CD14-positive monocyte (primary cell): Measurements from ENCODE around the gene CLK2. TPM values are rescaled to one million over a fixed set of nuclear protein-coding genes. Genes with fewer than 3 reads are reported as not detected.

Experiments used
- DNase-seq, 3 donors: peaks; one replicate each; pipeline ENCODE4 v3.0.0-alpha.2; 2011 to 2022
- H2AFZ ChIP-seq: 2 replicates; pipeline ENCODE4 v1.6.0; 2012; ENCODE audit warnings: mild to moderate bottlenecking, low read depth, low read length, inconsistent platforms; ENCODE audit not compliant: insufficient read depth, poor library complexity, severe bottlenecking
- H3K27ac ChIP-seq, 2 donors: 1 replicate in 1 of 2; 2 replicates in 1 of 2; pipeline ENCODE4 v1.5.1; 2012 to 2013; ENCODE audit warnings: low read length in 2 of 2, control low read depth in 1 of 2, inconsistent platforms in 1 of 2, low read depth in 1 of 2, mild to moderate bottlenecking in 1 of 2
- H3K27me3 ChIP-seq, 2 donors: one replicate each; pipeline versions ENCODE4 v1.6.0 to v1.6.1; 2011 to 2013; ENCODE audit warnings: low read length in 2 of 2; ENCODE audit not compliant: control insufficient read depth in 2 of 2, insufficient read depth in 2 of 2
- H3K36me3 ChIP-seq, 2 donors: replicated peaks in 1 of 2; 1 replicate in 1 of 2; 2 replicates in 1 of 2; pipeline versions ENCODE4 v1.5.1 to v1.6.1; 2012 to 2013; ENCODE audit warnings: low read length in 2 of 2, control low read depth in 1 of 2, inconsistent platforms in 1 of 2, mild to moderate bottlenecking in 1 of 2; ENCODE audit not compliant: insufficient read depth in 2 of 2, control insufficient read depth in 1 of 2
- H3K4me1 ChIP-seq, 2 donors: 1 replicate in 1 of 2; 2 replicates in 1 of 2; pipeline versions ENCODE4 v1.5.1 to v1.6.1; 2012 to 2013; ENCODE audit warnings: low read length in 2 of 2, control low read depth in 1 of 2, inconsistent platforms in 1 of 2, mild to moderate bottlenecking in 1 of 2, moderate library complexity in 1 of 2; ENCODE audit not compliant: insufficient read depth in 2 of 2, control insufficient read depth in 1 of 2
- H3K4me2 ChIP-seq: replicated peaks from 2 replicates; pipeline ENCODE3; 2012; ENCODE audit warnings: low read length, moderate library complexity, mild to moderate bottlenecking; ENCODE audit not compliant: poor library complexity, severe bottlenecking; ENCODE audit errors: extremely low read depth
- H3K4me3 ChIP-seq, 3 experiments: fragments of 200-600 bp in 1 of 3; sonication (generic) in 1 of 3; replicated peaks in 1 of 3; 1 replicate in 2 of 3; 2 replicates in 1 of 3; pipeline ENCODE4 v1.5.1; 2011 to 2013; ENCODE audit warnings: low read length in 3 of 3, mild to moderate bottlenecking in 3 of 3, control low read depth in 2 of 3, low read depth in 2 of 3, inconsistent platforms in 1 of 3, moderate library complexity in 1 of 3
- H3K79me2 ChIP-seq: 2 replicates; pipeline ENCODE4 v1.6.0; 2012; ENCODE audit warnings: mild to moderate bottlenecking, control low read depth, inconsistent platforms, low read length, moderate library complexity; ENCODE audit not compliant: insufficient read depth
- H3K9ac ChIP-seq: 2 replicates; pipeline ENCODE4 v1.6.0; 2017; ENCODE audit warnings: low read length, mild to moderate bottlenecking; ENCODE audit not compliant: insufficient read depth, poor library complexity, severe bottlenecking
- H3K9me3 ChIP-seq, 2 donors: replicated peaks in 1 of 2; 1 replicate in 1 of 2; 2 replicates in 1 of 2; pipeline versions ENCODE4 v1.5.1 to v1.6.1; 2012 to 2013; ENCODE audit warnings: low read length in 2 of 2, control low read depth in 1 of 2; ENCODE audit not compliant: control insufficient read depth in 1 of 2, insufficient read depth in 1 of 2
- H4K20me1 ChIP-seq: 2 replicates; pipeline ENCODE4 v1.6.0; 2012; ENCODE audit warnings: mild to moderate bottlenecking, low read length, control low read depth, moderate library complexity; ENCODE audit not compliant: insufficient read depth
- H3K27ac Mint-ChIP-seq, 7 donors: one replicate each; pipeline ENCODE4 v1.8.0; 2020; ENCODE audit warnings: mild to moderate bottlenecking in 7 of 7, mixed read lengths in 7 of 7, moderate library complexity in 6 of 7, inconsistent platforms in 2 of 7
- H3K27me3 Mint-ChIP-seq, 3 donors: one replicate each; pipeline ENCODE4 v1.8.0; 2021 to 2022; ENCODE audit warnings: low read depth in 3 of 3, mild to moderate bottlenecking in 3 of 3, mixed read lengths in 3 of 3, moderate library complexity in 3 of 3, inconsistent platforms in 1 of 3
- H3K36me3 Mint-ChIP-seq, 2 donors: one replicate each; pipeline ENCODE4 v1.8.0; 2020; ENCODE audit warnings: mixed read lengths in 2 of 2, inconsistent platforms in 1 of 2, mild to moderate bottlenecking in 1 of 2
- H3K4me1 Mint-ChIP-seq: one replicate; pipeline ENCODE4 v1.8.0; 2020; ENCODE audit warnings: mild to moderate bottlenecking, mixed read lengths
- H3K4me3 Mint-ChIP-seq, 2 donors: one replicate each; pipeline ENCODE4 v1.8.0; 2020; ENCODE audit warnings: mild to moderate bottlenecking in 2 of 2, mixed read lengths in 2 of 2, moderate library complexity in 1 of 2
- H3K9me3 Mint-ChIP-seq, 7 donors: one replicate each; pipeline ENCODE4 v1.8.0; 2020 to 2022; ENCODE audit warnings: mixed read lengths in 7 of 7, mild to moderate bottlenecking in 6 of 7, moderate library complexity in 6 of 7, inconsistent platforms in 2 of 7
- WGBS: methylation state at CpG from one replicate; pipeline ENCODE4 v1.1.5; 2013; ENCODE audit warnings: missing lambda C conversion rate; ENCODE audit not compliant: insufficient coverage; 5-methylcytosine and 5-hydroxymethylcytosine counted together
- intact Hi-C, 2 donors: fragments of 100-400 bp; cut with micrococcal nuclease; formaldehyde crosslinking; loops; one replicate each; pipeline versions ENCODE4 v1.15.0 to v1.15.1; 2023
- polyA plus RNA-seq, 3 donors: library from polyadenylated mRNA; depleted of rRNA in 1 of 3; unstranded in 2 of 3; stranded (reverse) in 1 of 3; fragments of 300-500 nt in 2 of 3; fragments of >200 nt in 1 of 3; fragmentation: Illumina TruSeq in 2 of 3; gene quantifications; 1 replicate in 2 of 3; 2 replicates in 1 of 3; pipeline ENCODE4 v1.2.3, GENCODE V29; 2012 to 2021
- TF ChIP-seq, protein P1 (sequence below): fragments of 200-600 bp; IDR thresholded peaks from one replicate; pipeline ENCODE4 v1.8.0; 2022; ENCODE audit warnings: antibody characterized with exemption, mild to moderate bottlenecking

CLK2 gene
- polyA plus RNA-seq, 3 donors = 7.3 to 143 (median 9.6) TPM

DNA sequence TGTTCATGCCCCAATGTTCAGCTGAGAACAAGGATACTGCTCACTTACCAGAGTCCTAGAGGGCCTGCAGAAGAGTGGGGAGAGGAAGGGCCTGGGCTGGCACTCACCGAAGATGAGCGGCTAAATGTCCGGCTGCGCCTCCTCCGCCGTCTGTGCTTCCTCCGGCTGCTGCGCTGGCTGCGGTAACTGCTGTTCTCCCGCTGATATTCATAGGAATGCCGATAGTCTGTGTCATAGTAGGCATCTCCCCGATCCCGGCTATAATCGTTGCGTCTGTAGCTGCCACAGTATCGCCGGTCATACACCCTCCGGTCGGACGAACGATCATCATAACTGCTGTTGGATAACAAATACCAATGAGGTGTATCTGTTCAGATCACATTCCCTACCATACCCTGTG lies 3.9 kb downstream of the CLK2 start:
- no peak for DNase-seq
- peaks cover 14% of the 10 kb centered on the region for H3K4me1 Mint-ChIP-seq
- H3K27ac ChIP-seq = no peak overlapping the region
- TF ChIP-seq, protein P1, sequence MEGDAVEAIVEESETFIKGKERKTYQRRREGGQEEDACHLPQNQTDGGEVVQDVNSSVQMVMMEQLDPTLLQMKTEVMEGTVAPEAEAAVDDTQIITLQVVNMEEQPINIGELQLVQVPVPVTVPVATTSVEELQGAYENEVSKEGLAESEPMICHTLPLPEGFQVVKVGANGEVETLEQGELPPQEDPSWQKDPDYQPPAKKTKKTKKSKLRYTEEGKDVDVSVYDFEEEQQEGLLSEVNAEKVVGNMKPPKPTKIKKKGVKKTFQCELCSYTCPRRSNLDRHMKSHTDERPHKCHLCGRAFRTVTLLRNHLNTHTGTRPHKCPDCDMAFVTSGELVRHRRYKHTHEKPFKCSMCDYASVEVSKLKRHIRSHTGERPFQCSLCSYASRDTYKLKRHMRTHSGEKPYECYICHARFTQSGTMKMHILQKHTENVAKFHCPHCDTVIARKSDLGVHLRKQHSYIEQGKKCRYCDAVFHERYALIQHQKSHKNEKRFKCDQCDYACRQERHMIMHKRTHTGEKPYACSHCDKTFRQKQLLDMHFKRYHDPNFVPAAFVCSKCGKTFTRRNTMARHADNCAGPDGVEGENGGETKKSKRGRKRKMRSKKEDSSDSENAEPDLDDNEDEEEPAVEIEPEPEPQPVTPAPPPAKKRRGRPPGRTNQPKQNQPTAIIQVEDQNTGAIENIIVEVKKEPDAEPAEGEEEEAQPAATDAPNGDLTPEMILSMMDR = no peak
- H3K36me3 Mint-ChIP-seq = peaks cover 64 to 67% of the 10 kb centered on the region in 2 donors
- no peak overlapping the region for H3K4me3 Mint-ChIP-seq
- no peaks in the 10 kb centered on the region for H3K9me3 Mint-ChIP-seq
- 98% methylated on average over 10 of the region's 21 CpGs for WGBS
- H3K79me2 ChIP-seq = peaks cover 34% of the 10 kb centered on the region
- no peak overlapping the region for H3K4me2 ChIP-seq
- intact Hi-C loops = no loop called here
- H3K4me3 ChIP-seq = no peak overlapping the region
- H3K9ac ChIP-seq = no peak overlapping the region
- peaks cover 40% of the 10 kb centered on the region for H4K20me1 ChIP-seq
- H2AFZ ChIP-seq = no peak overlapping the region
- no peak overlapping the region for H3K27ac Mint-ChIP-seq
- no peaks in the 10 kb centered on the region for H3K27me3 ChIP-seq
- no peaks in the 10 kb centered on the region for H3K9me3 ChIP-seq
- H3K27me3 Mint-ChIP-seq = no peaks in the 10 kb centered on the region
- H3K36me3 ChIP-seq = peaks cover 55 to 68% of the 10 kb centered on the region in 2 donors
- peaks cover 14 to 22% of the 10 kb centered on the region in 2 donors for H3K4me1 ChIP-seq

DNA sequence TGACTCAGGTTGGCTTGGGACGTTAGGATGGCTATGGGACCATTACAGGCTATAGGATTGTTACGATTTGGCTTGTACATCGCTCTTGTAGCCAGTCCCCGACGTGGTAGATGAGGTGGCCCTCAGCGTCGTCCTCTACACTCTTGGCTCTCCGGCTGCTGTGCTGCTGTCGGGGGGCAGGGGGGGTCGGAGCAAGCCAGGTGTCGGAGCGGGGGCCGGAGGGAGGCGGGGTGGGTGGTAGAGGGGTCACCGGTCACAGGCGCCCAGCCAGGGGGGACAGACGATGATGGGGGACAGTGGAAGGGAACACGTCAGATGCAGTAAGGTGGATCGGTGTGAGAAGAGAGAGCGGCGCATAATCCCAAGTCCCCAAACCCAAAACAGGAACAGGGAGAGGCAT lies 4.7 kb downstream of the CLK2 start:
- peaks cover 10 to 17% of the 10 kb centered on the region in 2 donors for H3K4me1 ChIP-seq
- H3K9me3 ChIP-seq = no peaks in the 10 kb centered on the region
- 99% methylated on average over 14 of the region's 21 CpGs for WGBS
- TF ChIP-seq, protein P1 = no peak
- peaks cover 10% of the 10 kb centered on the region for H3K4me1 Mint-ChIP-seq
- intact Hi-C loops = no loop called here
- H4K20me1 ChIP-seq = peaks cover 40% of the 10 kb centered on the region
- DNase-seq = no peak
- H3K4me3 Mint-ChIP-seq = no peak overlapping the region
- H3K27me3 ChIP-seq = no peaks in the 10 kb centered on the region
- H3K27me3 Mint-ChIP-seq = no peaks in the 10 kb centered on the region
- H3K79me2 ChIP-seq = peaks cover 34% of the 10 kb centered on the region
- peaks cover 63 to 75% of the 10 kb centered on the region in 2 donors for H3K36me3 ChIP-seq
- no peak overlapping the region for H3K4me2 ChIP-seq
- no peak overlapping the region for H3K27ac ChIP-seq
- H2AFZ ChIP-seq = no peak overlapping the region
- no peaks in the 10 kb centered on the region for H3K9me3 Mint-ChIP-seq
- H3K36me3 Mint-ChIP-seq = peaks cover 71 to 75% of the 10 kb centered on the region in 2 donors
- no peak overlapping the region for H3K9ac ChIP-seq
- H3K27ac Mint-ChIP-seq = no peak overlapping the region
- H3K4me3 ChIP-seq = no peak overlapping the region
